IMR-90 (cell line): Measurements from ENCODE around the gene SPINT1. TPM values are rescaled to one million over a fixed set of nuclear protein-coding genes. Genes with fewer than 3 reads are reported as not detected.

Experiments
- ATAC-seq: fragments of 200-7000 bp; cut with Tn5 transposase; 2 replicates; pipeline ENCODE4 v1.9.1; 2020; ENCODE audit warnings: low read depth, mild to moderate bottlenecking, moderate library complexity
- BruUV-seq: library from RNA; stranded (reverse); fragments of 400-500 nt; replicated peaks from 2 replicates; lab custom pipeline; 2021; lab: Mats Ljungman, UMichigan
- CTCF ChIA-PET: fragments of 300-600 bp; formaldehyde crosslinking; extraction: SDS; loops from one replicate; lab custom pipeline; 2021; ENCODE audit warnings: antibody characterized with exemption; lab: Yijun Ruan, JAX
- POLR2A ChIA-PET: fragments of 300-600 bp; sonication (Branson Sonifier 250); formaldehyde crosslinking; loops from one replicate; lab custom pipeline; 2022; ENCODE audit warnings: antibody characterized with exemption; ENCODE audit not compliant: unreplicated experiment; lab: Charles Lee
- DNase-seq: peaks from one replicate; pipeline ENCODE4 v3.0.0; 2013
- H2AFZ ChIP-seq: replicated peaks from 2 replicates; pipeline ENCODE3; 2013; ENCODE audit warnings: low read length, mild to moderate bottlenecking; ENCODE audit not compliant: poor library complexity
- H2AK5ac ChIP-seq: 2 replicates; pipeline ENCODE4 v1.6.1; 2013; ENCODE audit warnings: low read depth, low read length, inconsistent platforms
- H2AK9ac ChIP-seq: replicated peaks from 2 replicates; pipeline ENCODE3; 2013; ENCODE audit warnings: mild to moderate bottlenecking, low read depth, low read length, moderate library complexity; ENCODE audit not compliant: poor library complexity
- H2BK120ac ChIP-seq: 2 replicates; pipeline ENCODE4 v1.6.1; 2013; ENCODE audit warnings: low read depth, low read length, inconsistent platforms
- H2BK15ac ChIP-seq: 3 replicates; pipeline ENCODE4 v1.6.1; 2013; ENCODE audit warnings: low read depth, low read length, inconsistent platforms
- H2BK20ac ChIP-seq: 2 replicates; pipeline ENCODE4 v1.6.1; 2013; ENCODE audit warnings: low read depth, mild to moderate bottlenecking, inconsistent platforms, low read length, moderate library complexity
- H2BK5ac ChIP-seq: 2 replicates; pipeline ENCODE4 v1.6.1; 2013; ENCODE audit warnings: mild to moderate bottlenecking, low read depth, low read length, inconsistent platforms; ENCODE audit not compliant: poor library complexity, severe bottlenecking
- H3K14ac ChIP-seq: replicated peaks from 2 replicates; pipeline ENCODE4 v1.6.1; 2013; ENCODE audit warnings: low read depth, low read length, inconsistent platforms
- H3K18ac ChIP-seq: 2 replicates; pipeline ENCODE4 v1.6.1; 2013; ENCODE audit warnings: low read depth, low read length, control low read depth
- H3K23ac ChIP-seq: 2 replicates; pipeline ENCODE4 v1.6.1; 2013; ENCODE audit warnings: low read depth, low read length, inconsistent platforms
- H3K27ac ChIP-seq: 2 replicates; pipeline ENCODE4 v1.5.1; 2013; ENCODE audit warnings: mild to moderate bottlenecking, control low read depth, low read length; ENCODE audit not compliant: insufficient read depth
- H3K27me3 ChIP-seq: 2 replicates; pipeline ENCODE4 v1.6.1; 2013; ENCODE audit warnings: low read length; ENCODE audit not compliant: control insufficient read depth, insufficient read depth
- H3K36me3 ChIP-seq: 2 replicates; pipeline ENCODE4 v1.6.1; 2013; ENCODE audit warnings: low read length, mixed read lengths; ENCODE audit not compliant: control insufficient read depth, insufficient read depth
- H3K4ac ChIP-seq: 2 replicates; pipeline ENCODE4 v1.6.1; 2013; ENCODE audit warnings: low read depth, low read length, inconsistent platforms
- H3K4me1 ChIP-seq: 2 replicates; pipeline ENCODE4 v1.6.1; 2013; ENCODE audit warnings: low read length, mixed read lengths; ENCODE audit not compliant: control insufficient read depth, insufficient read depth
- H3K4me2 ChIP-seq: 2 replicates; pipeline ENCODE4 v1.6.1; 2013; ENCODE audit warnings: low read depth, mild to moderate bottlenecking, control low read depth, low read length, moderate library complexity
- H3K4me3 ChIP-seq: 2 replicates; pipeline ENCODE4 v1.5.1; 2013; ENCODE audit warnings: low read depth, mild to moderate bottlenecking, control low read depth, low read length, moderate library complexity; ENCODE audit not compliant: insufficient read depth
- H3K56ac ChIP-seq: 2 replicates; pipeline ENCODE4 v1.6.1; 2013; ENCODE audit warnings: low read length, inconsistent platforms; ENCODE audit not compliant: insufficient read depth; ENCODE audit errors: extremely low read depth
- H3K79me1 ChIP-seq, 2 experiments: 2 replicates each; pipeline ENCODE4 v1.6.1; 2013; ENCODE audit warnings: low read length in 2 of 2, inconsistent platforms in 1 of 2, low read depth in 1 of 2
- H3K9ac ChIP-seq: 2 replicates; pipeline ENCODE4 v1.6.1; 2013; ENCODE audit warnings: low read depth, low read length, control low read depth
- H3K9me1 ChIP-seq: 2 replicates; pipeline ENCODE4 v1.6.1; 2013; ENCODE audit warnings: low read length, inconsistent platforms; ENCODE audit not compliant: insufficient read depth
- H3K9me3 ChIP-seq: 2 replicates; pipeline ENCODE4 v1.6.1; 2013; ENCODE audit warnings: low read length; ENCODE audit not compliant: control insufficient read depth, insufficient read depth
- H4K20me1 ChIP-seq: 2 replicates; pipeline ENCODE4 v1.6.1; 2013; ENCODE audit warnings: low read length, inconsistent platforms; ENCODE audit not compliant: insufficient read depth
- H4K5ac ChIP-seq: 2 replicates; pipeline ENCODE4 v1.6.1; 2013; ENCODE audit warnings: mild to moderate bottlenecking, low read depth, low read length, control low read depth
- H4K8ac ChIP-seq, 2 experiments: 2 replicates each; pipeline ENCODE4 v1.6.1; 2013; ENCODE audit warnings: low read depth in 2 of 2, low read length in 2 of 2, control low read depth in 1 of 2, inconsistent platforms in 1 of 2
- H4K91ac ChIP-seq: 2 replicates; pipeline ENCODE4 v1.6.1; 2013; ENCODE audit warnings: low read depth, low read length, inconsistent platforms; ENCODE audit not compliant: insufficient read depth
- CTCF ChIP-seq: conservative IDR thresholded peaks from 2 replicates; pipeline ENCODE4 v1.5.1; 2012; ENCODE audit warnings: mild to moderate bottlenecking, low read depth, low read length, improper control_type of control experiment
- FOS ChIP-seq: fragments of 150-350 bp; IDR thresholded peaks from 2 replicates; pipeline ENCODE4 v1.6.1; 2016; ENCODE audit warnings: low read depth, low read length
- MXI1 ChIP-seq: IDR thresholded peaks from 2 replicates; pipeline ENCODE4 v1.6.1; 2012; ENCODE audit warnings: low read depth, mild to moderate bottlenecking, low read length, moderate library complexity, borderline replicate concordance
- NFE2L2 ChIP-seq: fragments of 150-350 bp; IDR thresholded peaks from 2 replicates; pipeline ENCODE4 v1.6.1; 2016; ENCODE audit warnings: low read depth, mild to moderate bottlenecking, low read length
- RAD21 ChIP-seq: IDR thresholded peaks from 2 replicates; pipeline ENCODE4 v1.6.1; 2012; ENCODE audit warnings: low read length, improper control_type of control experiment
- SMC3 ChIP-seq: fragments of 150-350 bp; IDR thresholded peaks from 2 replicates; pipeline ENCODE4 v1.6.1; 2016; ENCODE audit warnings: low read depth, mild to moderate bottlenecking, antibody characterized with exemption, low read length, moderate library complexity
- WGBS, 2 experiments: methylation state at CpG; one replicate each; pipeline versions ENCODE4 v1.1.5 to v1.1.7; 2013; ENCODE audit warnings: missing lambda C conversion rate in 2 of 2; ENCODE audit not compliant: insufficient read length in 1 of 2; ENCODE audit errors: extremely low coverage in 2 of 2; 5-methylcytosine and 5-hydroxymethylcytosine counted together
- dilution Hi-C: fragments of 300-500 bp; cut with HindIII; formaldehyde crosslinking; loops from one replicate; pipeline ENCODE4 v1.14.3; 2018; ENCODE audit warnings: low sequenced_read_pairs; ENCODE audit not compliant: unreplicated experiment
- in situ Hi-C: fragments of 300-500 bp; cut with MboI; formaldehyde crosslinking; loops from 3 replicates; pipeline ENCODE4 v1.14.3; 2019; ENCODE audit warnings: low sequenced_read_pairs, inconsistent platforms, mixed read lengths
- intact Hi-C: fragments of 100-400 bp; cut with micrococcal nuclease; formaldehyde crosslinking; loops from 2 replicates; pipeline ENCODE4 v1.10.0; 2022
- polyA plus RNA-seq, 3 experiments: library from polyadenylated mRNA; depleted of rRNA; stranded (reverse); fragments of >200 nt; gene quantifications; 2 replicates each; pipeline ENCODE4 v1.2.3, GENCODE V29; 2012; ENCODE audit warnings: low replicate concordance in 1 of 3
- total RNA-seq: library from RNA; depleted of rRNA; stranded (reverse); fragments of >200 nt; gene quantifications from 2 replicates; pipeline ENCODE4 v1.2.3, GENCODE V29; 2012
- TF ChIP-seq, protein P1 (sequence below): fragments of 150-350 bp; IDR thresholded peaks from 2 replicates; pipeline ENCODE4 v1.6.1; 2017; ENCODE audit warnings: mild to moderate bottlenecking, antibody characterized with exemption, low read length, low read depth

The SPINT1 gene
- total and polyA plus RNA-seq, 2 of the 4 experiments (the other 2 are of a cell fraction) = 0.90 to 2.1 TPM

DNA sequence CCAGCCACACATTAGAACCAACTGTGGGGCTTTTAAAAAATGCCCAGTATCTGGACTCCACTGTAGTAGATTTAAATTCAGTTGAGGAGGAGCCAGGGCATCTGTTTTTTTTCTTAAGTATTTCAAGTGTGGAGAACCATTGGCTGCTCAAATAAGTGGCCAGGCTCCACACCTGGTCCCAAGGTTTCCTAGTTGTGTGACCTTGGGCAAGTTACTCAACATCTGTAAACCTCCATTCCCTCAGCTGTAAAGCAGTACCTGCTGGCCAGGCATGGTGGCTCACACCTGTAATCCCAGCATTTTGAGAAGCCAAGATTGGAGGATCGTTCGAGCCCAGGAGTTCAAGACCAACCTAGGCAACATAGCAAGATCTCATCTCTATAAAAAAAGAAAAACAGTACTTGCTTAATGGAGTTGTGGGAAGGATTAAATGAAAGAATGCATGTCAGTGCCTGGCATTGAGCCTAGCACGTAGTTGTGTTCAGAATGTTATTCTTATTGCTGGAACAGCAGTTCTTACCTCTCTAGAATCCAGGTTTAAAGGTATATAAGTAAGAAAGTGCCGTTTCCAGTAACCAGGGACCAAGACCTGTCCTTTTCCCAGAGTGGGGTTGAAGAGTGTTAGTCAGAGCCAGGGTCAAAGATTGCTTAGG, 17.3 kb upstream of the SPINT1 start:
- no peaks in the 10 kb centered on the region for H3K36me3 ChIP-seq
- H3K27ac ChIP-seq = no peak overlapping the region
- no peaks in the 10 kb centered on the region for H3K79me1 ChIP-seq
- H3K9me3 ChIP-seq = no peaks in the 10 kb centered on the region
- in situ Hi-C loops = no loop called here
- no peak overlapping the region; the same call in 1 of the 2 replicates for H2AK5ac ChIP-seq
- no peak overlapping the region for H2BK5ac ChIP-seq
- peaks cover 11% of the 10 kb centered on the region for H3K4me1 ChIP-seq
- intact Hi-C loops = no loop called here
- H4K91ac ChIP-seq = no peak overlapping the region
- H2BK20ac ChIP-seq = no peak overlapping the region
- H4K5ac ChIP-seq = no peak overlapping the region
- no peak overlapping the region for H3K14ac ChIP-seq
- H2AFZ ChIP-seq = no peak overlapping the region
- DNase-seq = no peak
- H3K4me2 ChIP-seq = no peak overlapping the region
- POLR2A ChIA-PET = no interaction called here
- dilution Hi-C loops = no loop called here
- H3K23ac ChIP-seq = no peak overlapping the region; the same call in 1 of the 2 replicates
- no TSS peak for BruUV-seq
- 0% methylated on average over 1 of the region's 4 CpGs; no CpG with 5 or more reads in 1 of the 2 experiments for WGBS, 2 experiments
- no peak for ATAC-seq
- no peak overlapping the region for H2AK9ac ChIP-seq
- H3K18ac ChIP-seq = no peak overlapping the region; the same call in 1 of the 2 replicates
- CTCF ChIA-PET = no interaction called here
- peaks cover 5% of the 10 kb centered on the region for H3K9me1 ChIP-seq
- TF ChIP-seq MXI1 = no peak
- TF ChIP-seq CTCF = no peak
- TF ChIP-seq, protein P1, sequence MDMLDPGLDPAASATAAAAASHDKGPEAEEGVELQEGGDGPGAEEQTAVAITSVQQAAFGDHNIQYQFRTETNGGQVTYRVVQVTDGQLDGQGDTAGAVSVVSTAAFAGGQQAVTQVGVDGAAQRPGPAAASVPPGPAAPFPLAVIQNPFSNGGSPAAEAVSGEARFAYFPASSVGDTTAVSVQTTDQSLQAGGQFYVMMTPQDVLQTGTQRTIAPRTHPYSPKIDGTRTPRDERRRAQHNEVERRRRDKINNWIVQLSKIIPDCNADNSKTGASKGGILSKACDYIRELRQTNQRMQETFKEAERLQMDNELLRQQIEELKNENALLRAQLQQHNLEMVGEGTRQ = no peak
- no peak for TF ChIP-seq SMC3
- no peak for TF ChIP-seq NFE2L2
- no peak for TF ChIP-seq FOS
- TF ChIP-seq RAD21 = no peak
- no peaks in the 10 kb centered on the region; the same call in 1 of the 2 replicates for H4K20me1 ChIP-seq
- H3K27me3 ChIP-seq = peaks cover 6% of the 10 kb centered on the region; the same call in 1 of the 2 replicates
- H2BK120ac ChIP-seq = no peak overlapping the region
- H3K4me3 ChIP-seq = no peak overlapping the region
- no peak overlapping the region for H3K9ac ChIP-seq
- H3K56ac ChIP-seq = no peak overlapping the region
- H2BK15ac ChIP-seq = no peak overlapping the region
- H4K8ac ChIP-seq = no peak overlapping the region
- no peak overlapping the region; the same call in 1 of the 2 replicates for H3K4ac ChIP-seq
